GM19240 (cell line): ENCODE results near the gene GUCY1A2.
"Not testable (repeated sequence)": the region's sequence is repeated elsewhere in the genome, so short reads cannot be mapped to it uniquely, and the experiment has no call there.

Source experiments
- DNase-seq: peaks from one replicate; pipeline ENCODE4 v3.0.0; 2011; ENCODE audit warnings: low spot score; ENCODE audit not compliant: insufficient read length

GUCY1A2 gene

GRCh38 chr11:106957030-106957482, 61.2 kb downstream of the GUCY1A2 start:
- no peak for DNase-seq

- DNase-seq, result no peak
These were observed 68.2 kb downstream of the GUCY1A2 start for GRCh38 chr11:106950067-106950491.

- no peak for DNase-seq
These were observed 75.2 kb downstream of the GUCY1A2 start for GRCh38 chr11:106943089-106943488.

GRCh38 chr11:106939157-106939556, 79.1 kb downstream of the GUCY1A2 start:
- no peak for DNase-seq

GRCh38 chr11:106937111-106937510, 81.2 kb downstream of the GUCY1A2 start:
- DNase-seq, result no peak

- DNase-seq, result no peak
These were observed 93.0 kb downstream of the GUCY1A2 start for GRCh38 chr11:106925245-106925644.

GRCh38 chr11:106920899-106921509, 97.3 kb downstream of the GUCY1A2 start:
- no peak for DNase-seq

- DNase-seq, result no peak
These were observed 100.3 kb downstream of the GUCY1A2 start for GRCh38 chr11:106917973-106918372.

GRCh38 chr11:106914409-106914808, 103.9 kb downstream of the GUCY1A2 start:
- no peak for DNase-seq

- no peak for DNase-seq
These were observed 105.1 kb downstream of the GUCY1A2 start for GRCh38 chr11:106913141-106913540.

GRCh38 chr11:106904826-106905225, 113.5 kb downstream of the GUCY1A2 start:
- no peak for DNase-seq

GRCh38 chr11:106889718-106890117, 128.6 kb downstream of the GUCY1A2 start:
- DNase-seq, result no peak

- no peak for DNase-seq
These were observed 129.9 kb downstream of the GUCY1A2 start for GRCh38 chr11:106888386-106888785.

- DNase-seq, result not testable (repeated sequence)
These were observed 134.6 kb downstream of the GUCY1A2 start for GRCh38 chr11:106883693-106884092.

GRCh38 chr11:106879832-106880546, 138.3 kb downstream of the GUCY1A2 start:
- DNase-seq, result no peak

- no peak for DNase-seq
These were observed 139.2 kb downstream of the GUCY1A2 start for GRCh38 chr11:106879029-106879428.

- DNase-seq, result no peak
These were observed 143.3 kb downstream of the GUCY1A2 start for GRCh38 chr11:106875013-106875412.

- DNase-seq, result no peak
These were observed 146.0 kb downstream of the GUCY1A2 start for GRCh38 chr11:106872246-106872645.

GRCh38 chr11:106858200-106858599, 160.1 kb downstream of the GUCY1A2 start:
- no peak for DNase-seq

GRCh38 chr11:106856566-106856965, 161.7 kb downstream of the GUCY1A2 start:
- DNase-seq, result no peak

GRCh38 chr11:106854429-106854828, 163.8 kb downstream of the GUCY1A2 start:
- no peak for DNase-seq

GRCh38 chr11:106853850-106854401, 164.3 kb downstream of the GUCY1A2 start:
- DNase-seq, result no peak

GRCh38 chr11:106852779-106853178, 165.5 kb downstream of the GUCY1A2 start:
- DNase-seq, result no peak
